Measurements from ENCODE around the gene ANXA8.

DNA sequence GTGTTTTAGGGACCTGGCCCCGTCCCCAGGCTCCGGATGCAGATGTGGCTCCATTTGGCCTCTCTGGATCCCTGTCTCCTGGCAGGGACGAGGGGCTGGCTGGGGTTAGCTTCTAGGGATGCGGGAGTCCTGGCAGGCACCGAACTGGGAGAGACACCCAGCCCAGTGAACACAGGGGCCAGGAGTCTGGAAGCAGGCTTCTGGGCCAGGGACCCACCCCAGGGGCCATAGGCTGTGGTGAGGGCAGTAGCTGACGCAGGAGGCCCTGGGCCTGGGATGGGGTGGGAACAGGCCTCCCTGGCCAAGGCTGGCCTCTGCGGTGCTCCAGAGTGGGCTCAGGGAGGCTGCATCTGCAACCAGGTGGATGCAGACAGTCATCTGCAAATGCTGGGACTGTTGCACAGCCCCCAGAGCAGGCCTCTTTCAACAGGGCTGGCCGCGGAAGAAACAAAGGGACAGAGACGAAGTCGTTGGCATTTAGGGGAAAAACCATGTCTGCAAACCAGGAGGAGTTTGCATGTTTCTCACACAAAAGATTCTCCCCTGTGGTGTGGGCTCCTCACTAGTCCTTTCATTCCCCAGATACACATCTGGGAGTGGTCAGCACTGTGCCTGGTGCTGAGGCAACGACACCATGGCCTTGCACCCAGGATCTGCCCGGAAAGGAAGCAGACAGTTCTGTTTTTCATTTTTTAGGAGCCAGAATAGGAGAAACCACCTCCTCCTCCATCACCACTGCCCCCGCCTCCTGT, 63.4 kb downstream of the ANXA8 start:
- TF ChIP-seq, protein P1, sequence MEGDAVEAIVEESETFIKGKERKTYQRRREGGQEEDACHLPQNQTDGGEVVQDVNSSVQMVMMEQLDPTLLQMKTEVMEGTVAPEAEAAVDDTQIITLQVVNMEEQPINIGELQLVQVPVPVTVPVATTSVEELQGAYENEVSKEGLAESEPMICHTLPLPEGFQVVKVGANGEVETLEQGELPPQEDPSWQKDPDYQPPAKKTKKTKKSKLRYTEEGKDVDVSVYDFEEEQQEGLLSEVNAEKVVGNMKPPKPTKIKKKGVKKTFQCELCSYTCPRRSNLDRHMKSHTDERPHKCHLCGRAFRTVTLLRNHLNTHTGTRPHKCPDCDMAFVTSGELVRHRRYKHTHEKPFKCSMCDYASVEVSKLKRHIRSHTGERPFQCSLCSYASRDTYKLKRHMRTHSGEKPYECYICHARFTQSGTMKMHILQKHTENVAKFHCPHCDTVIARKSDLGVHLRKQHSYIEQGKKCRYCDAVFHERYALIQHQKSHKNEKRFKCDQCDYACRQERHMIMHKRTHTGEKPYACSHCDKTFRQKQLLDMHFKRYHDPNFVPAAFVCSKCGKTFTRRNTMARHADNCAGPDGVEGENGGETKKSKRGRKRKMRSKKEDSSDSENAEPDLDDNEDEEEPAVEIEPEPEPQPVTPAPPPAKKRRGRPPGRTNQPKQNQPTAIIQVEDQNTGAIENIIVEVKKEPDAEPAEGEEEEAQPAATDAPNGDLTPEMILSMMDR (conservative IDR thresholded peaks at IDR 0.05) = no peak
- no peak for TF ChIP-seq ZFX (IDR thresholded peaks at IDR 0.05)

Data from C4-2B (cell line).